Testis (tissue), 3 donors: ENCODE results near the gene SELENOI. TPM values are rescaled to one million over a fixed set of nuclear protein-coding genes. Genes with fewer than 3 reads are reported as not detected.

Experiments
- DNase-seq: peaks from one replicate; pipeline ENCODE4 v3.0.0-alpha.2; 2019
- H3K27ac ChIP-seq, 2 donors: fragments of 200-600 bp; sonication (generic); one replicate each; pipeline ENCODE4 v1.5.1; 2019
- H3K27me3 ChIP-seq: fragments of 200-600 bp; sonication (generic); one replicate; pipeline ENCODE4 v1.5.1; 2019
- H3K36me3 ChIP-seq: fragments of 200-600 bp; sonication (generic); one replicate; pipeline ENCODE4 v1.5.1; 2017; ENCODE audit warnings: low read depth; ENCODE audit errors: missing control alignments
- H3K4me1 ChIP-seq: fragments of 200-600 bp; sonication (generic); one replicate; pipeline ENCODE4 v1.5.1; 2019
- H3K4me3 ChIP-seq, 2 donors: fragments of 200-600 bp; sonication (generic); one replicate each; pipeline ENCODE4 v1.5.1; 2017 to 2019
- H3K9me3 ChIP-seq: fragments of 200-600 bp; sonication (generic); one replicate; pipeline ENCODE4 v1.5.1; 2017
- CTCF ChIP-seq, 3 experiments: fragments of 450-650 bp in 2 of 3; fragments of 200-600 bp in 1 of 3; sonication (generic) in 1 of 3; IDR thresholded peaks; one replicate each; pipeline ENCODE4 v1.5.1; 2016 to 2019; ENCODE audit warnings: antibody characterized with exemption in 3 of 3, mild to moderate bottlenecking in 2 of 3, moderate library complexity in 1 of 3
- POLR2A ChIP-seq: fragments of 450-650 bp; IDR thresholded peaks from one replicate; pipeline ENCODE4 v1.6.1; 2017; ENCODE audit warnings: antibody characterized with exemption, mild to moderate bottlenecking, moderate library complexity
- WGBS, 2 donors: methylation state at CpG; one replicate each; pipeline ENCODE4 v1.1.5; 2018; 5-methylcytosine and 5-hydroxymethylcytosine counted together
- intact Hi-C: fragments of 100-400 bp; cut with DNase I; formaldehyde crosslinking; loops from one replicate; pipeline ENCODE4 v1.15.1; 2023; ENCODE audit warnings: low total_unique reads
- polyA plus RNA-seq: library from polyadenylated mRNA; stranded (reverse); fragments of 350-450 nt; fragmentation: Illumina TruSeq; extraction: RNeasy Lipid Tissue Mini Kit (QIAGEN cat#74804); gene quantifications from one replicate; pipeline ENCODE4 v1.2.3, GENCODE V29; 2014; ENCODE audit warnings: low read depth, low replicate concordance; ENCODE audit not compliant: insufficient read depth
- total RNA-seq, 2 donors: library from RNA; depleted of rRNA; stranded (reverse); fragments of >200 nt; gene quantifications; one replicate each; pipeline ENCODE4 v1.2.3, GENCODE V29; 2016

The SELENOI gene
- total and polyA plus RNA-seq, 3 donors from 2014 or later, result 8.7 to 26.7 (median 23.8) TPM

- intact Hi-C loops, result no loop called here
- Histone ChIP-seq H3K4me3 (no peak overlapping the region), H3K4me1 (no peaks in the 10 kb centered on the region), H3K27ac (no peak overlapping the region), H3K36me3 (no peaks in the 10 kb centered on the region), H3K9me3 (no peaks in the 10 kb centered on the region), H3K27me3 (no peaks in the 10 kb centered on the region)
- 55 to 71% methylated on average over 8 of the region's 8 CpGs for WGBS, 2 donors
- TF ChIP-seq CTCF (IDR thresholded peaks at IDR 0.05) (no peak), POLR2A (no peak)
- no peak for DNase-seq
Observed at GRCh38 chr2:26438526-26438925, 92.6 kb downstream of the SELENOI start.

DNA sequence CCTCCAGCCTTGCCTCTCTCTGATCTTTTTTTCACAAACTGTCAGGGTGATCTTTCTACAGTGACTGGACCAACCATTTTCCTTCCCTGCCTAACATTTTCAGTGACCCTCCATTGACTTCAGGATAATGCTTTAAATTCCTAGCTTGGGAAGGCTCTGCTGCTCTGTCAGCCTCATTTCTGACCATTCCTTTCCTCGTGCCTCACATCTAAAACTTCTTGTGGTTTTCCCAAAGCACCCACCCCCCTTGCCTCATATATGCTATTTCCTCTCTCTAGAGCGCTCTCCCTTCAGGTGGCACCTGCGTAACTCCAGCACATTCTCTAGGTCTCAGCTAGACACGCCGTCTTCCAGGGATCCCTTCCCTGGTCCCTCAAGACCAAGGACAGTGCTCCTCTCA lies 93.0 kb downstream of the SELENOI start:
- DNase-seq, result no peak
- intact Hi-C loops, result no loop called here
- H3K27me3 ChIP-seq, result no peaks in the 10 kb centered on the region
- TF ChIP-seq POLR2A (no peak), CTCF (IDR thresholded peaks at IDR 0.05) (no peak)
- no peaks in the 10 kb centered on the region for H3K9me3 ChIP-seq
- no peak overlapping the region for H3K4me3 ChIP-seq
- WGBS, 2 donors, result 81 to 84% methylated on average over 5 of the region's 5 CpGs
- H3K4me1 ChIP-seq, result no peaks in the 10 kb centered on the region
- no peaks in the 10 kb centered on the region for H3K36me3 ChIP-seq
- H3K27ac ChIP-seq, result no peak overlapping the region

- DNase-seq, result no peak
- H3K4me1 ChIP-seq, result no peaks in the 10 kb centered on the region
- H3K4me3 ChIP-seq, result no peak overlapping the region
- H3K36me3 ChIP-seq, result no peaks in the 10 kb centered on the region
- no peak overlapping the region for H3K27ac ChIP-seq
- no peaks in the 10 kb centered on the region for H3K9me3 ChIP-seq
- 92 to 93% methylated on average over 2 of the region's 2 CpGs for WGBS, 2 donors
- no peak for TF ChIP-seq POLR2A
- no peak for TF ChIP-seq CTCF (IDR thresholded peaks at IDR 0.05)
- intact Hi-C loops, result no loop called here
- no peaks in the 10 kb centered on the region for H3K27me3 ChIP-seq
Observed at GRCh38 chr2:26442301-26442700, 96.4 kb downstream of the SELENOI start.

DNA sequence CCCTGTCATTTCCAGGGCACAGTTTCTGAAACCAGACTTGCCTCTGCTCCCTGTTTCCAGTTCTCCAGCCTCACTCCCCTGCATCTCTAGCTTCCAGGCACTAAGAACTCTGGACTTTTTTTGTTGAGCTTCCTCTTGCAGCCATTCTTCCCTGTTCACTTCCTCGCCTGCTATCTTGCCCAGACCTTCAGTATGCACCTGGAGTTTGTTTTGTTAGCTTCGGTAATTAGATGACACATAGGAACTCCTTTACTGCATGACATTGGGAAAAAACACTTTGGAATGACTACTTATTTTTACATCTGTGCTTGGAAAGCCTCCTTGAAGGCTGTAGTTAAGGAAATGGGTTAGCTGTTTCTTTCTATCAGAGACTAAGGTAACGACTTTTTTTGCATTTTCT lies 96.8 kb downstream of the SELENOI start:
- Histone ChIP-seq H3K36me3 (no peaks in the 10 kb centered on the region), H3K27me3 (no peaks in the 10 kb centered on the region), H3K9me3 (no peaks in the 10 kb centered on the region), H3K4me3 (no peak overlapping the region), H3K27ac (no peak overlapping the region), H3K4me1 (no peaks in the 10 kb centered on the region)
- TF ChIP-seq POLR2A (no peak), CTCF (IDR thresholded peaks at IDR 0.05) (no peak)
- intact Hi-C loops, result no loop called here
- DNase-seq, result no peak
- WGBS, 2 donors, result 70 to 81% methylated on average over 3 of the region's 3 CpGs

DNA sequence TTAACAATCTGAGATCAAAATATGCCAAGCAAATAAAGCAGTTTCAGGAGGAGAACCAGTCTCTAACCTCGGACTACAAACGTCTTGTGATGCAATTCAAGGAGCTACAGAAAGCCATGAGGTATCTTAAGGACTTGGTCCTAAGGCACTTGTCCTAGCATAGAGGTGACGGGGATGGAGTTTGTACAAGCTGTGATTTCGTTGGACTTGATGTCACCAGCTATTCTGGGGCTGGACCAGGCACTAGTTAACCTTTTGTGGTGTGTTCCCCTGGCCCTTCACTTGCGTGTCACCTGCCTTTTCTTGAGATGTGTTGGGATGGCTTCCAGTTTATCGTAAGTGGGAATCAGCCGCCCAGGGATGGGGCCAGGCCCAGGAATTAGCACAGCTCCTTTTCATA lies 98.3 kb downstream of the SELENOI start:
- no peaks in the 10 kb centered on the region for H3K4me1 ChIP-seq
- no peak for TF ChIP-seq POLR2A
- no peak for TF ChIP-seq CTCF (IDR thresholded peaks at IDR 0.05)
- WGBS, 2 donors, result 85 to 89% methylated on average over 7 of the region's 7 CpGs
- DNase-seq, result no peak
- no peaks in the 10 kb centered on the region for H3K27me3 ChIP-seq
- no peak overlapping the region for H3K4me3 ChIP-seq
- H3K36me3 ChIP-seq, result no peaks in the 10 kb centered on the region
- H3K27ac ChIP-seq, result no peak overlapping the region
- intact Hi-C loops, result no loop called here
- no peaks in the 10 kb centered on the region for H3K9me3 ChIP-seq

Other genes with a start within 250 kb of the SELENOI start
- 1 to 10 TPM; 5.4 to 6.8 TPM for gene GAREM2, start 173.1 kb upstream of the SELENOI start, total RNA-seq
- gene GAREM2, start 173.1 kb upstream of the SELENOI start, polyA plus RNA-seq, result 4.6 TPM
- 10 to 100 TPM; 93.7 to 98.8 TPM for gene HADHA, start 101.5 kb upstream of the SELENOI start, total RNA-seq
- 161 TPM for gene HADHA, start 101.5 kb upstream of the SELENOI start, polyA plus RNA-seq
- gene HADHB, start 101.2 kb upstream of the SELENOI start, total RNA-seq, result 100 to 1,000 TPM; 142 to 168 TPM
- 171 TPM for gene HADHB, start 101.2 kb upstream of the SELENOI start, polyA plus RNA-seq
- 1 to 10 TPM; 1.0 to 2.2 TPM for gene ADGRF3, start 646 bp downstream of the SELENOI start, total RNA-seq
- 1.6 TPM for gene ADGRF3, start 646 bp downstream of the SELENOI start, polyA plus RNA-seq
- gene DRC1, start 55.8 kb downstream of the SELENOI start, total RNA-seq, result 10 to 100 TPM in 1 of 2 donors, 1 to 10 TPM in 1; 8.8 to 18.7 TPM
- gene DRC1, start 55.8 kb downstream of the SELENOI start, polyA plus RNA-seq, result 67.3 TPM
- 1 to 10 TPM; 1.7 to 2.2 TPM for gene OTOF, start 132.0 kb downstream of the SELENOI start, total RNA-seq
- gene OTOF, start 132.0 kb downstream of the SELENOI start, polyA plus RNA-seq, result 1.6 TPM